Esophagus (tissue), 2 donors: Measurements from ENCODE around the gene P2RY6. TPM values are rescaled to one million over a fixed set of nuclear protein-coding genes. Genes with fewer than 3 reads are reported as not detected.

Experiments
- H3K27ac ChIP-seq, 2 donors: one replicate each; pipeline ENCODE4 v1.5.1; 2013; ENCODE audit warnings: low read depth in 2 of 2, mild to moderate bottlenecking in 2 of 2, inconsistent platforms in 1 of 2, low read length in 1 of 2, moderate library complexity in 1 of 2
- H3K27me3 ChIP-seq, 2 donors: one replicate each; pipeline ENCODE4 v1.6.1; 2013; ENCODE audit warnings: low read length in 2 of 2, control low read depth in 1 of 2, mild to moderate bottlenecking in 1 of 2; ENCODE audit not compliant: insufficient read depth in 2 of 2, control insufficient read depth in 1 of 2
- H3K36me3 ChIP-seq, 2 donors: one replicate each; pipeline ENCODE4 v1.6.1; 2013; ENCODE audit warnings: low read length in 1 of 2; ENCODE audit not compliant: control insufficient read depth in 2 of 2, insufficient read depth in 2 of 2
- H3K4me1 ChIP-seq, 2 donors: one replicate each; pipeline ENCODE4 v1.6.1; 2013; ENCODE audit warnings: low read length in 1 of 2; ENCODE audit not compliant: control insufficient read depth in 2 of 2, insufficient read depth in 2 of 2
- H3K4me3 ChIP-seq, 2 donors: one replicate each; pipeline ENCODE4 v1.5.1; 2013; ENCODE audit warnings: low read length in 2 of 2, mild to moderate bottlenecking in 2 of 2, low read depth in 1 of 2, moderate library complexity in 1 of 2
- H3K9me3 ChIP-seq, 2 donors: one replicate each; pipeline ENCODE4 v1.6.1; 2013; ENCODE audit warnings: mild to moderate bottlenecking in 2 of 2, low read depth in 1 of 2, low read length in 1 of 2, moderate library complexity in 1 of 2; ENCODE audit not compliant: control insufficient read depth in 2 of 2, insufficient read depth in 1 of 2
- WGBS, 2 donors: extraction: QIAGEN DNeasy Blood & Tissue Kit; methylation state at CpG; one replicate each; pipeline ENCODE4 v1.1.7; 2013; 5-methylcytosine and 5-hydroxymethylcytosine counted together
- polyA plus RNA-seq, 2 donors: library from polyadenylated mRNA; stranded (reverse); fragments of 200-250 nt; gene quantifications; one replicate each; pipeline ENCODE4 v1.2.3, GENCODE V29; 2013
- donor health status: healthy with polysubstance abuse.
- donor health status: Bipolar disorder and iron deficiency.

P2RY6 gene
- polyA plus RNA-seq, 2 donors, result 0.71 to 1.7 TPM

GRCh38 chr11:73236854-73237253 is 35.3 kb upstream of the P2RY6 start:
- Histone ChIP-seq H3K9me3 (no peaks in the 10 kb centered on the region), H3K27ac (no peak overlapping the region), H3K27me3 (no peaks in the 10 kb centered on the region), H3K4me3 (no peak overlapping the region), H3K4me1 (peaks cover 2 to 15% of the 10 kb centered on the region in 2 donors), H3K36me3 (peaks cover 0 to 41% of the 10 kb centered on the region in 2 donors)
- whole genome bisulfite sequencing, 2 donors, result 53 to 62% methylated on average over 6 of the region's 6 CpGs

GRCh38 chr11:73237471-73238290 is 34.5 kb upstream of the P2RY6 start:
- H3K27ac ChIP-seq, result peak overlapping the region in 1 of 2 donors; percentile 15
- no peak overlapping the region for H3K4me3 ChIP-seq
- H3K4me1 ChIP-seq, result peaks cover 2 to 15% of the 10 kb centered on the region in 2 donors
- peaks cover 0 to 39% of the 10 kb centered on the region in 2 donors for H3K36me3 ChIP-seq
- H3K27me3 ChIP-seq, result no peaks in the 10 kb centered on the region
- WGBS, 2 donors, result 71 to 73% methylated on average over 10 of the region's 10 CpGs
- H3K9me3 ChIP-seq, result no peaks in the 10 kb centered on the region

- H3K9me3 ChIP-seq, result no peaks in the 10 kb centered on the region
- peaks cover 0 to 39% of the 10 kb centered on the region in 2 donors for H3K36me3 ChIP-seq
- H3K27ac ChIP-seq, result no peak overlapping the region
- no peak overlapping the region for H3K4me3 ChIP-seq
- H3K27me3 ChIP-seq, result no peaks in the 10 kb centered on the region
- WGBS, 2 donors, result 85 to 93% methylated on average over 6 of the region's 6 CpGs
- peaks cover 2 to 15% of the 10 kb centered on the region in 2 donors for H3K4me1 ChIP-seq
These were observed 33.0 kb upstream of the P2RY6 start for GRCh38 chr11:73239111-73239521.

- Histone ChIP-seq H3K4me3 (no peak overlapping the region), H3K27ac (peak overlapping the region in 1 of 2 donors; percentile 38), H3K27me3 (no peaks in the 10 kb centered on the region), H3K36me3 (peaks cover 0 to 35% of the 10 kb centered on the region in 2 donors), H3K9me3 (no peaks in the 10 kb centered on the region), H3K4me1 (peaks cover 2 to 15% of the 10 kb centered on the region in 2 donors)
- WGBS, 2 donors, result 77 to 81% methylated on average over 7 of the region's 7 CpGs
These were observed 32.5 kb upstream of the P2RY6 start for GRCh38 chr11:73239571-73240189.

- 28 to 50% methylated on average over 4 of the region's 4 CpGs for WGBS, 2 donors
- H3K4me1 ChIP-seq, result peaks cover 2 to 14% of the 10 kb centered on the region in 2 donors
- peaks cover 0 to 29% of the 10 kb centered on the region in 2 donors for H3K36me3 ChIP-seq
- no peak overlapping the region for H3K4me3 ChIP-seq
- H3K27me3 ChIP-seq, result no peaks in the 10 kb centered on the region
- H3K27ac ChIP-seq, result peak overlapping the region in 1 of 2 donors; percentile 38
- H3K9me3 ChIP-seq, result no peaks in the 10 kb centered on the region
These were observed 31.9 kb upstream of the P2RY6 start for GRCh38 chr11:73240190-73240781.

GRCh38 chr11:73241300-73241699 is 30.8 kb upstream of the P2RY6 start:
- Histone ChIP-seq H3K27ac (no peak overlapping the region), H3K36me3 (peaks cover 0 to 24% of the 10 kb centered on the region in 2 donors), H3K27me3 (no peaks in the 10 kb centered on the region), H3K4me1 (peaks cover 2 to 14% of the 10 kb centered on the region in 2 donors), H3K9me3 (no peaks in the 10 kb centered on the region), H3K4me3 (no peak overlapping the region)
- WGBS, 2 donors, result 82 to 89% methylated on average over 4 of the region's 4 CpGs

- Histone ChIP-seq H3K9me3 (no peaks in the 10 kb centered on the region), H3K4me1 (peaks cover 2 to 12% of the 10 kb centered on the region in 2 donors), H3K27ac (no peak overlapping the region), H3K4me3 (no peak overlapping the region), H3K27me3 (no peaks in the 10 kb centered on the region), H3K36me3 (peaks cover 0 to 20% of the 10 kb centered on the region in 2 donors)
- 24 to 25% methylated on average over 12 of the region's 12 CpGs for WGBS, 2 donors
These were observed 29.7 kb upstream of the P2RY6 start for GRCh38 chr11:73242251-73243092.

- WGBS, 2 donors, result 72 to 74% methylated on average over 8 of the region's 8 CpGs
- H3K4me1 ChIP-seq, result peaks cover 2 to 12% of the 10 kb centered on the region in 2 donors
- H3K9me3 ChIP-seq, result no peaks in the 10 kb centered on the region
- H3K36me3 ChIP-seq, result peaks cover 0 to 17% of the 10 kb centered on the region in 2 donors
- no peak overlapping the region for H3K4me3 ChIP-seq
- H3K27me3 ChIP-seq, result no peaks in the 10 kb centered on the region
- no peak overlapping the region for H3K27ac ChIP-seq
These were observed 29.0 kb upstream of the P2RY6 start for GRCh38 chr11:73243093-73243485.
